ENCODE data around the gene OR1M1.

DNA sequence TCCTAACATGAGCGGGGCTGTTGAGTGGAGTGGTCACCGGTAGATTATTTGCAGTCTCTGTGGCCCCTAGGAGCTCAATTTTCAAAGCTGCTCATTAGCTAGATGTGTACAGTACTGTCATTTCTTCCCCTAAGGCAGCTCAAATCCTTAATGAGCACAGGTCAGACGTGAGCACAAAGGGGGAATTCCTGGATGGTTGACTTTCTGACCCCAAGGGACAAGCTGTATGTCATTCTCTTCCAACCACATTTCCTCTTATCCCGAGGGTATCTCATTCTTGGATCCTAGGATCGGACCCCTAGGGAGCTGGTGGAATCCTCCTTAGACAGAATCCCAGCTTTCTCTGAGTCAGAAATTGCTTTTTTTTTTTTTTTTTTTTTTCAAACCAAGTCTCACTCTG, 45.6 kb downstream of the OR1M1 start:
- no peak for TF ChIP-seq POLR2AphosphoS5 (IDR thresholded peaks at IDR 0.05)
- TF ChIP-seq POLR2A (IDR thresholded peaks at IDR 0.05), result no peak
- TF ChIP-seq CTCF (IDR thresholded peaks at IDR 0.05), result no peak

Measured in gastroesophageal sphincter (tissue), 3 donors.